DMS 273 (cell line): ENCODE measurements around the gene RMND1.
"Not testable (repeated sequence)": the region's sequence is repeated elsewhere in the genome, so short reads cannot be mapped to it uniquely, and the experiment has no call there.

ENCODE experiments used
- DNase-seq: peaks from one replicate; lab custom pipeline; 2025; ENCODE audit not compliant: unreplicated experiment; lab: John Stamatoyannopoulos, UW

RMND1 gene

DNA sequence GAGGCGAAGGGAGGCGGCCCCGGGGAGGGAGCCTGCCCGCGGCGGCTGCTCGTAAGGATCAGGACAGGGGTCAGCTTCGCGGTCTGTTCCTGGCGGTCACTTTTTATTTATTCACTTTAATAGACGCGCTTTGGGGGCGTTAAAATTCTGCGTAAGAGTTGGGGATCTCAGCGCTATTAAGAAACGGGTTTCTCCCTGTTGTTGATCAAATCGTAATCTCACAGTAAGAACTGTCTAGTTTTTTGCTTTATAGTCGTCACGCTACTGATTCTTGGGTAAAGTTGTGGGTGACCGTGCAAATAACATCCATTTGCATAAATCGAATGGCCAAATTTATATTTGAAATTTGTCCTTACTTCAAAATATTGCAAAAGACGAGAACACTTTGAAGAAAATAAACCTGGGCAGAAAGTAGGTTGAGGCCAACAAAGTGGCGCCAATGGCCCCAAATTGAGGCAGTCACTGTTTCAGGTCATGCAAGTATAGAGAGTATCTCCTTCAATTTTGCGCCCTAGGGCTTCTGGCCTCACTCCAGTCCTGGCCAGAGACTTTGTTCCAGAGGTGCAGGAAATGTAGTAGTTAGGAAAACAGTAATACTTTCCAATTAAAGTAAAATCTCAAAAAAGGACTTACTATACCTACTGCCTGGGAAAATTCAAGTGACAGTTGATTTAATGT is 963 bp upstream of the RMND1 start:
- DNase-seq = peak; percentile 39

DNA sequence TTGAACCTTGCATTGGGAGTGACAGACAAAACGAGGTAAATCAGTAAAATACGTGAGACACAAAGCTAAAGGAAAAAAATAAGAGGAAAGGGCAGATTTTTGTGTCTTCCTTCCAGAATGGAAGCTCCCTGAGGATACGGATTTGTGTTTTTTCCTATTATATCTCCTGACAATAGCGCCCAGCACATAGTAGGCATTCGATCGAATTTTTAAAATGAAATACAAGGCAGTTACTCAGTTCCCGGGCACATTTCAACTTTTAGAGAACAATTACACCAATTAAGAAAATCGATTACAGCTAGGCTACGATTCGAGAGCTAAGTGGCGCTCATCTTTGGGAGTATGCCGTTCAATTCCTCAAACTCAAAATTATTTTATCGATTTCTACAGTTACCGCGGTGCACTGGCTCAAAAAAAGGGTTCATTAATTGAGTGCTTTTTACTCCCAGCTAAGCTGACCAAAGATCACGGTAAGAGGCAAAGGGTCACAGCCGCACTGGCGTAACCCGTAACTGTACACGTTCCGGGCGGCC is 443 bp downstream of the RMND1 start:
- DNase-seq = no peak

DNA sequence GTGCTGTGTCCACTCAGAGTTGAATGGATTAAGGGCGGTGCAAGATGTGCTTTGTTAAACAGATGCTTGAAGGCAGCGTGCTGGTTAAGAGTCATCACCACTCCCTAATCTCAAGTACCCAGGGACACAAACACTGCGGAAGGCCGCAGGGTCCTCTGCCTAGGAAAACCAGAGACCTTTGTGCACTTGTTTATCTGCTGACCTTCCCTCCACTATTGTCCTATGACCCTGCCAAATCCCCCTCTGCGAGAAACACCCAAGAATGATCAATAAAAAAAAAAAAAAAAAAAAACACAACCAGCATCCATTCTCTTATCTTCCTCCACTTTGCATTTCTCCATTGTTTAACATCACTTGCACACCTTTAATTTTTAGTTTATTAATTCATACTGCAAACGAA is 998 bp downstream of the RMND1 start:
- DNase-seq = not testable (repeated sequence)

DNA sequence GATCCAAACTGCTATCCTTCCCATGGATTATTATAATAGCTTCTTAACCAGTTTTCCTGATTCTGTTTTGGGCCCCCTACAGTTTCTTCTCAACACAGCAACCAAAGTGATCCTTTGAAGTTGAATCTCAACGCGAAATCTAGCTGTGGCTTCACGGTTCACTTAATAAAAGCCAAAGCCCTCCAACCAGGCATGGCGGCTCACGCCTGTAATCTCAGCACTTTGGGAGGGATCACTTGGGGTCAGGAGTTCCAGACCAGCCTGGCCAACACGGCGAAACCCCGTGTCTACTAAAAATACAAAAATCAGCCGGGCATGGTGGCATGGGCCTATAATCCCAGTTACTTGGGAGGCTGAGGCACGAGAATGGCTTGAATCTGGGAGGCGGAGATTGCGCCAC is 3.3 kb downstream of the RMND1 start:
- peak; percentile 10 for DNase-seq

DNA sequence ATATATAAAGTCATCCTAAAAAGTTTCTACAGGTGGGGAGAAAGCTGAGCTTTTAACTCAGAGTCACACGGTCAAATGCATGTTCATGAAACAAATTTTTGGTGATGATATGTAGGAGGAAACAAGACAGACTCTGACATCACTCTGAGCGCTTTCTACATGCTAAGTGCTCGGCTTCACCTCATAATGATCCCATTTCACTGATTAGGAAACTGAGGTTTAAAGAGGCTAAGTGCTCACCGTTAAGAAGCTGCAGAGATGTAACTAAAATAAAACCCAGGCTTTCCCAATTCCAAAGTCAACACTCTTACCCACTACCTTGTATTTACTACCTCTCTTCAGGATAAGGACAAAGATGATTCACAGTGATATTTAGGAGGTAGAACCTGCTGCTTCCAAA is 4.7 kb downstream of the RMND1 start:
- no peak for DNase-seq

DNA sequence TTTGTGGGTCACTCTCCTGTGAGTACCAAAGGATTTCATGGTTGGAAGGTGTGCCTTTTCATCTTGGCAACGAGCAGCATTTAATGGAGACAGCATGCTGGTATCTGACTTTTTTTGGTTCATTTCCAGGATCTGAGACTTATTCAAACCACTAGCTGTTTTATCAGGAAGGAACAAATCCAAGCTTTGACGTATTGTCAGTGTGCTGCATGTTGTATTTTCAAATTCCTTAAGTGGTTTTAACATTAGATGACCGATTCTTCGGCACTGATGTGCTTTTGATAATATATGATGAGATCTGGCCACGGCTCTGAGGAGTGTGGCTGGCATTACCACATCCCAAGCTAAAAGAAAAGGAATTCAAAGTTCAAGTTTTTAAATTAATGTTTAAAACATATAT is 6.4 kb downstream of the RMND1 start:
- no peak for DNase-seq

DNA sequence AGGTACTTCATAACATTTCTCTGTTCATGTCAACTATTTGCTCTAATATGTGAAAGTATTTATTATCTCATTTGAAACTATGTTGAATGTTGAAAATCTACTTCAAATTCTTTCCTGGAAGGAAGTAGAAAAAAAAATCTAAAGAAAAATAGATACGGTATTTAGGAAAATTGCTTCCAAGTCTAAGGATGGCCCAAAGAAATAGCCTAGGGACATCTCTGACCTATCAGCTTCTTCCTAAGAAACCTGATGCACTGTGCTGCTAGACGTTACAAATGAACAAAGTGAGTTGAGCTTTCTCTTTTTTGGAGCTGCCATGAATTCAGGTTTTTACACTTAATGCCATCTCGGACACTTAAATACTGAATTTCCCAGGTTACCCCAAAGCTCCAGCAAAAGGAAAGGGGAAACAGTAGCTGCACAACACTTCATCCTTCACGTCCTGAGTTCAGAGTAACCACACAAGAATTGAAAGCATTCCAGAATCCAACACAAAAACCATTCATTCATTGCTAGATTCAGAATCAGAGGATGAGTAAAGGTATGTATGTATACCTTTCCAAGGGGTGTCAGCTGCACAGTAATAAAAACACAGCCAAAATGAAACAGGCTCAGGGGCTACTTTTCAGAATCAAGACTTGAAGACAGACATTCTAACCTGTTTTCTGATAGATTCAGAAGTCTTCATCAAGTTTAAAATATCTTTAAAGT is 7.9 kb downstream of the RMND1 start:
- DNase-seq = no peak

DNA sequence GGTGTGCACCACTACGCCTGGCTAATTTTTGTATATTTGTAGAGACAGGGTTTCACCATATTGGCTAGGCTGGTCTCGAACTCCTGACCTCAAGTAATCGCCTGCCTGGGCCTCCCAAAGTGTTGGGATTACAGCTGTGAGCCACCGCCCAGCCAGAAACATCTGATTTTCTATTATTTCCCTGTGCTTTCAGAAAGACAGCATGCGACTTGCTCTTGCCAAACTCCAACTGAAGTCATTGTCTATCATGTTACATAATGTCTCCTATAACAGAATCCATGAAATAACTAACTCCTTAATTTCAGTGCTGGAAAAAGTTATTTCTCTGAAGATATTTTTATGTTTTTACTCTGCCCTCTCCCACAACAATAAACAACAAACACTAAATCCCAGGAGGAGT is 8.5 kb downstream of the RMND1 start:
- DNase-seq = no peak

DNA sequence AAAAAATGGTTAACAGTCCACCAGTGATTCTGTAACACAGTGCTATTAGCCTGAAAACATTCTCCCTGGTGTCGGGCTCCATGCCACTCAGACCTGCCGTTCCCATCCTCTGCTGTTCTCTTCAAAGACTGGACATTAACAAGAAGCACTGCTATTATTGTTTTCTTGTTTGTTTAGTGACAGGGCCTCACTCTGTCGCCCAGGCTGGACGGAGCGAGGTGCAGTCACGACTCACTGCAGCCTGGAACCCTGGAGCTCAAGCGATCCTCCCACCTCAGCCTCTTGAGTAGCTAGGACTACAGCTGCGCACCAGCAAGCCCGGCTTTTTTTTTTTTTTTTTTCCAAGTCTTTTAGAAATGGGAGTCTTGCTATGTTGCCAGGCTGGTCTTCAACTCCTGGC is 9.6 kb downstream of the RMND1 start:
- DNase-seq = no peak

DNA sequence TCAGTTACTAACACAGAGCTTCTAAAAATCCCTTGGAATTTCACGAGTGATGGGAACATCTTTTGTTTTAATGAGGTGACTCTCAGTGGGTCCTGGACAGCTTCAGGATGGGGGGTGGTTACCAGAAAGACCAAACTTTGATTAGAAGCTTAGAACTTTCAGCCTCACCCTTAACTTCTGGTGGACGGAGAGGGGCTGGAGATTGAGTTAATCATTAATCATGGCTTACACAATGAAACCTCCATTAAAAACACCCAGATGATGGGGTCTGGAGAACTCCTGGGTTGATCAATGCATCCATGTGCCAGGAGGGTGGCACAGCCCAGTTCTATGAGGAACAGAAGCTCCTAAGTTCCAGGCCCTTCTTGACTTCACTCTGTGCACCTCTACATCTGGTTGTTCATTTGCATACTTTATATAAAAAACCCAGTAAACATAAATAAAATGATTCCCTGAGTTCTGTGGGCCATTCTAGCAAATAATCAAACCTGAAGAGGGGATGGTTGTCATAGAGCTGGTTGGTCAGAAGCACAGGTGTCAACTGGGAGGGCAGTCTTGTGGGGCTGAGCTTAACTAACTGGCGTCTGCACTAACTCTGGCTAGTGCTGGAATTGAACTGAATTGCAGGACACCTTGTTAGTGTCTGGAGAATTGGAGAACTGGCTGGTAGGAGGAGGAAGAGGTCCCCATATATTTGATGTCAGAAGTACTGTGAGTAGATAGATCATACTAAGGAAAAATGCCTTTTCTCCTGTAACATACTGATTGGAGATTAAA is 10.3 kb downstream of the RMND1 start:
- DNase-seq = no peak

DNA sequence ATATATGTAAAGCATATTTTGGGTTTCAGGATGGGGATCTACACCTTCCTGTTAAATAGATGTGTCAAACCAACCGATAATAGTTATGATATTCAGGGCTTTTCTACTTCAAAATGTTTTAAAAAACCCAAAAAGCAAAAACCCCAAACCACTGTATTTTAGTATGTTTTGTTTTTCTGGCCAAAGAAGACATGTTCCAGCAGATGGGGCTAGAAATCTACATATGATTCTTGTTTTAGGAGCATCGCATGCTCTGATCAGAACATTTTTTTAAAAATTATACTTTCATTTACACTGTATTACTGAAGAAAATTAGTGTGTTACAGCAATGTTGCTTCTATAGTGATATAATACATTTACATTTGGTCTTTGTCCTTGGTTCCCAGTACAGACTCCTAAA is 11.0 kb downstream of the RMND1 start:
- no peak for DNase-seq

DNA sequence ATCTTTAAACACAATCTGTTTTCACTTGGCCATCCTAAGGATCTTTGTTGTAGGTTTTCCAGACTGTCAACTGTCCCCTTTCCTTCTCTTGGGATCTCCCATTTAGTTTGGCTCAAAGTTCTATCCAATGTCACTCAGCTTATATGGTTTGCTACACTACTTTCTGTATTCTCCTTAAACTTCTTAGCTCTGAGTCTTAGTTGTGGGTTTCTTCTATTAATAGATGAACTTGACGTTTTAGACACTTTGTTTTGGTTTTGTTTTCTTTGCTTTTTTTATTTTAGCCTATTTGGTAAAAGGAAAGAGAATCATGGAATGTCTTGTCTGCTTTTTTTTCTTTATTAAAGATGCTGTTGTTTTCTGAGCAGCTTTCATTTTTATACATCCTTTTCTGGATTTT is 11.4 kb downstream of the RMND1 start:
- DNase-seq = no peak

DNA sequence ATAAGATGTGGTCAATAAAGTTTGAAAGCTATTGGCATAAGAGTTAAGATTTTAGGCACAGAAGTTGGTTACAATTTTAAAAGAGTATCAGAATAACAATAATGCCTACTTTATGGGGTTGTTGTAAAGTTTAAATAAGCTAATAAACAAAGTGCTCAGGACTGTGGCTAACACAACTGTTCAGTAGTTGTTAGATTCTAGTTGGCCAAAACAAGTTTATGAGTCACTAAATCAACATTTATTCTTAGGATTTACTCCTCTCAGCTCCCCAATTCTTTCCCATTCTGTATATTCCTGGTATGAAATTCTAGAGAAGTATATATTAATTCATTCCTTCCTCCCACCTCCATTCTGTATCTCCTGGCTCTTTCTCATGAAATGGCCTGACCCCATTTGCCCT is 14.5 kb downstream of the RMND1 start:
- DNase-seq = no peak

DNA sequence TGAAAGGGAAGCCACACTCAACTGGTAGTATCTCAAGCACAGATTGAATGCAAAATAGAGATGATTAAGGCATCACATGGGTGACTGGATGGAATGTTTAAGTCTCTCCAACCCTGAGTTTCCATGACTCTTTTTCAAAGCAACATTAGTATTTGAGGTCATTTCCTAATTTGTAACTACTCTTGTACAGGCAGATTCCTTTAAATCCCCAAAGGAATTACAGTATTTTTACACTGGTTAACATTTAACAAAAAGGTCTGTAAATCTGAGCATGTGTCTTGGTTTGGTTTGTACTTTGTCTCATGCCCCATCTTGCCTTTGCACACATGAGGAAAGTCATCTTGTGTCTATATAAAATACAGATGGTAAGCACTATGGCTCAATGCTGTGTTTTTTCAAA is 15.1 kb downstream of the RMND1 start:
- DNase-seq = no peak

DNA sequence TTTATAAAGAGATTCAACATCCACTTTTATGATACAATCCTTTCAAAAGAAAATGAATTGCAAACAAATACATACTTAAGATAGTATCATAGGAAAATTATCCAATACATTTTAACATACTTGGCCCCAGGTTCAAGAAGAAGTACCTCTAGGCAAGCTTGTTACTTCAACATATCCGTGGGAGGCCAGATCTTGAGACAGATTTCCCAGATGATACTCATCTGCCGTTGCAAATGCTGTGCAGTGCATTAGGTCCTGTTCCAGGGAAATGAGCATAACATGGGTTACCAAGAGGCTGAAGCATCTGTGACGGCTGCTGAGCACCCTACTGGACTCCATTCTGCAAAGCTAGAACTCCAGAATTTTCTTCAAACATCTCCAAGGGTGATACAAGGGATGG is 15.6 kb downstream of the RMND1 start:
- DNase-seq = no peak

DNA sequence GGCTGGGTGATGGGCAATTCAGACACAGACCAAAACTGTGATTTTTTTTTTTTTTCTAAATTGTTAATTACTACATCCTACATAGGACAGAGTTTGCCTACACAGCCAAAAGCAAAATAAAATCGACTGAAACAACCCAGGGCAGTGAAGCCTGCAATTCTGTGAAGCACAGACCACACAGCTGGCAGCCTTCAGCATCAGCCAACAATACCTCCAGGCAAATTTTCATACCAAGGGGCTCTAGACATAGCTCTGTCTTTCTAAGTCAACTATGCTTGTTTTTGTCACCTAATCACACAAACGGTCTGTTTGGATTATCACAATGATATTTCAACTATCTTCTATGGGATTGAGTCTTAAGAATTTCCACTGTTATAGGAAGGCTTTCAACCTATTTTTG is 17.6 kb downstream of the RMND1 start:
- DNase-seq = no peak

DNA sequence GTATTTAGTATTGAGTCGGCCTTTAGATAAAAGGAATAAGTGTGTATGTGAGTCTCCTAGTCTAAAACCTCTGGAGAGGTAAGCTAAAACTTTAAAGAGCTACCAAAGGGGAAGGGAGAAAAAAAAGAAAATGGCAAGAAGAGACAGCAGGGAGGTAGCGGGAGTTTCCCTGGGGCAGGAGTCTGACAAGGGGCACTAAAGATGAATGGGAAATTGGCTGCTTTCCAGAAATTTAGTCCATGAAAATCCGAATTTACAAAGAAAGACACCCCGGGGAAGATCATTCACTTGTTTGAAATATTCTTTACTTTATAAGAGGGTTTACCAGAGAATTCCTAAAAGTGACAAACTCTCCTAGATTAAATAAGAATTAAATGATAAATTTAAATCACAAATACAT is 19.3 kb downstream of the RMND1 start:
- no peak for DNase-seq

DNA sequence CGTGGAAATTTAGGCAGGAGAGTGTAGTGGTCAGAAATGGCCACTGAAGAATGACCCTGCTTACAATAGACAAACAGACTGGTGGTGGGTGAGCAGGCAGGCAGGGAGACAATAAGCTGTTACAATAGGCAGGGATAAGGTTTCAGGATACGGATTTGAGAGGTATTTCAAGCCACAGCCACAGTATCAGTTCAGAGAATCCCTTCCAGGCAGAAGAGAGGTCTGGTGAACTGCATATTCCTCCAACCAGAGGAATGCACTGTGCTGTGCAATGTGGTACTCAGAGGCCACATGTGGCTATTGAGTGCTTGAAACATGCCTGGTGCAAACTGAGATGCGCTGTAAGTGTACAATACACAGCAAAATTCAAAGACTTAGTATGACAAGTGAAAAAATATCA is 20.6 kb downstream of the RMND1 start:
- no peak for DNase-seq

DNA sequence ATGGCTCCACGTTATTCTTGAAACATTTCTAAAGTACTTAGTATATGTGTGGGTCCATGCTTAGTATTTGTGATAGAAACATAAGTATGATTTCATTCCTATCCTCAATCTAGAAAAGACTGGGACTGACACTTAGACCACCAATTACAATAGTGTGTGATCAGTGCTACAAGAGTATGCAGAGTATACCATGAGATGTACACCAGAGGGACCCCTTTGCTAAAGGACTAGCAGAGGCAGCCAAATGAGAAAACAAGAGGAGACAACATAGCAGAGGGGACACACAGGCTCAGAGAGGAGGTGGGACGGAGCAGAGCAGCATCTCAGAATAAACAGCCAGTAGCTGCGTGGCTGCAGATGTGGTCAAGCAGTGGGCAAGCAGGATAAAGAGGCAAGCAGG is 21.0 kb downstream of the RMND1 start:
- DNase-seq = no peak

DNA sequence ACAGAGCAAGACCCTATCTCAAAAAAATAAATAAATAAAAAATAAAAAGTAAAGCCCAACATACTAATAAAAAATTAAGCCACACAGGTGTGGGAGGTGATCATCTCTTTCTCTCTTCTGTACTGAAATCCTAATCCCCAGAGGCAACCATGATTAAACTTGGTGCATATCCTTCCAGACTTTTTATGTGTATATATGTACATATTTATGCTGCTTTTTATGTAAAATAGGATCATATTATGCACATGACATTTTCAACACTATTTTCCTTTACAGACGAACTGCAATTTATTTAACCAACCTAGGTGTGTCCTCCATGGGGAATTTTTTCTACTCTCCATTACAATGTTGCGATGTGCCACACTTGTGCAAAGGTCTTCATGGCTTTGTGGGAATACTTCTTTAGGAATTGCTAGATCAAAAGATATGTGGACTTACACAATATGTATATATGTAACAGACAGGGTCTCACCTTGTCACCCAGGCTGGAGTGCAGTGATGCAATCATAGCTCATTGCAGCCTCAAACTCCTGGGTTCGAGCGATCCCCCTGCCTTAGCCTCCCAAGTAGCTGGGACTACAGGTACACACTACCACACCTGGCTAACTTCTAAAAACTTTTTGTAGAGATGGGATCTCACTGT is 23.7 kb downstream of the RMND1 start:
- no peak for DNase-seq

DNA sequence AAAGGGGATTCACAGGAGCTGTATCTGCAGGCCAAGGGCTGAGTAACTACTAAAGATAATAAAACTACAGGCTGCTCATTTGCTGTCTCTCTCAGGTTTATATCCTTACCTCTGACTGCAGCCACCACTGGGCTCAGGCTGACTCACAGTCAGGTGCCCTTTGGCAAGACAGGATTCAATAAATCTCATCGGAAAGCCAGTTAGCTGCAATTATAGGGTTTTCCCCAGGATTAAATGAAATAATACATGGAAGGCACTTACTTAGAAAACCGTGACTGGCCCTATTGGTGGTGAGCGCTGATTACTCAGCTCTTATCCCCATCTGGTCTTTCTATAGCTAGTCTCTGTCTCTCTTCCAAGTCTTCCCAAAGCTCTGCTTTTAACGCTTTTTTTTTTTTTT is 26.4 kb downstream of the RMND1 start:
- DNase-seq = no peak

DNA sequence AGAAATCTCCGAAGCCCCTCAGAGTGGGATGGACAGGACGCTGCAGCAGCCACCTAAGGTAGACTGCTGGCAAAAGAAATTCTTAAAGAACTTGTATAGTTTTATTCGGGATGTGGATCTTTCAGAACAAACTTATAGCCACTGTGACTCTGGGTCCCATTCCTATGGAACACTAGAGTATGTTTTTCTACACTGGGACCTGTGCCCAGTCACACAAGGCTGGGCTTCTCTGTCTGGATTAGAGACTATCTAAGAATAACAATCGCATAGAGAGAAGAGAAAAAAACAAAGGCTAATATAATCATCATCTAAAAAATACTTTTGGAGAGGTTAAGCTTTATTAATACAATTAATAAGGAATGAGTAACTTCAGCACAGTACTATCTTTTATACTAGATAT is 28.9 kb downstream of the RMND1 start:
- no peak for DNase-seq
